ENCODE results near the gene ANAPC2. TPM values are rescaled to one million over a fixed set of nuclear protein-coding genes. Genes with fewer than 3 reads are reported as not detected.

ANAPC2 gene
- total RNA-seq (100 to 1,000 TPM; 116 to 125 TPM), polyA plus RNA-seq (1 to 10 TPM; 3.2 to 5.7 TPM)

GRCh38 chr9:137188490-137189296 lies at the start of gene ANAPC2, which contains the start of gene SSNA1:
Gene ANAPC2, minus strand, starts transcription at chr9:137188560. Its CDS starts 28 bp downstream, at chr9:137188532.
Gene SSNA1, plus strand, starts transcription at chr9:137188676. Its CDS starts 51 bp downstream, at chr9:137188727.
- Mint-ChIP-seq H3K4me1 (peaks cover 22 to 62% (median 33%) of the 10 kb centered on the region in 4 donors), H3K4me3 (peak within 1 kb of the TSS; percentile 91 to 97 (median 94)), H3K27ac (peak within 1 kb of the TSS; percentile 91 to 98 (median 96)), H3K27me3 (no peaks in the 10 kb centered on the region), H3K36me3 (peaks cover 6 to 22% of the 10 kb centered on the region in 2 donors), H3K9me3 (peaks cover 0 to 5% (median 0%) of the 10 kb centered on the region in 8 donors)
- CTCF ChIA-PET (ENCODE audit: partially characterized antibody) = interaction anchor here (0.7 to 3.8 kb wide), 16 partner anchors 9 to 93 kb away, joined by 3 to 15 read pairs (median 3); partner anchors contain the start of genes NELFB, RNF224 and TPRN
- POLR2A ChIA-PET (ENCODE audit: partially characterized antibody) = interaction anchor here (0.8 to 8.9 kb wide), 22 partner anchors 12 to 655 kb away, joined by 3 to 169 read pairs (median 6); partner anchors contain the start of genes CYSRT1, EXD3, MAN1B1 and NDOR1
- DNase-seq = peak; percentile 84 to 96 (median 92)
- Histone ChIP-seq H3K27ac (ENCODE audit: low read depth, low read length) (peak within 1 kb of the TSS; percentile 96), H3K27me3 (ENCODE audit: insufficient read depth, low read length) (no peaks in the 10 kb centered on the region), H3K4me1 (ENCODE audit: insufficient read depth, low read length) (peaks cover 41% of the 10 kb centered on the region), H3K36me3 (ENCODE audit: insufficient read depth, low read length) (peaks cover 20% of the 10 kb centered on the region), H3K9me3 (ENCODE audit: control insufficient read depth in 1 of 2, low read length in 2 of 2) (no peaks in the 10 kb centered on the region), H3K4me3 (ENCODE audit: low read length in 2 of 2) (peak within 1 kb of the TSS; percentile 81 to 90)
- intact Hi-C loops (cut with micrococcal nuclease) = loop anchor here (1.0 to 2.0 kb wide), 6 partner anchors 12 to 102 kb away; partner anchors contain the start of genes MAN1B1, NDOR1, TMEM203 and TPRN

GRCh38 chr9:137236936-137237421 lies 48.6 kb upstream of the ANAPC2 start:
- POLR2A ChIA-PET (ENCODE audit: partially characterized antibody) = interaction anchor here (0.9 to 10.3 kb wide), 9 partner anchors 10 to 190 kb away, joined by 3 to 260 read pairs (median 5); partner anchors contain the start of genes ANAPC2, CYSRT1, DPP7 and MAN1B1
- Histone ChIP-seq H3K9me3 (ENCODE audit: control insufficient read depth in 1 of 2, low read length in 2 of 2) (no peaks in the 10 kb centered on the region), H3K27me3 (ENCODE audit: insufficient read depth, low read length) (no peaks in the 10 kb centered on the region), H3K27ac (ENCODE audit: low read depth, low read length) (no peak overlapping the region), H3K4me1 (ENCODE audit: insufficient read depth, low read length) (peaks cover 28% of the 10 kb centered on the region), H3K4me3 (ENCODE audit: low read length in 2 of 2) (no peak overlapping the region), H3K36me3 (ENCODE audit: insufficient read depth, low read length) (peaks cover under 1% of the 10 kb centered on the region)
- no peak for DNase-seq
- H3K4me3 Mint-ChIP-seq = no peak overlapping the region
- H3K4me1 Mint-ChIP-seq = peaks cover 0 to 19% (median 8%) of the 10 kb centered on the region in 4 donors
- intact Hi-C loops (cut with micrococcal nuclease) = loop anchor here (1.0 kb wide), 3 partner anchors 14 to 119 kb away; no protein-coding TSS in a partner anchor
- peaks cover 2 to 7% of the 10 kb centered on the region in 2 donors for H3K27me3 Mint-ChIP-seq
- H3K27ac Mint-ChIP-seq = no peak overlapping the region
- H3K9me3 Mint-ChIP-seq = peaks cover 0 to 5% (median 0%) of the 10 kb centered on the region in 8 donors
- H3K36me3 Mint-ChIP-seq = peaks cover 0 to 6% of the 10 kb centered on the region in 2 donors
- CTCF ChIA-PET (ENCODE audit: partially characterized antibody) = interaction anchor here (0.7 to 2.7 kb wide), 29 partner anchors 8 to 190 kb away, joined by 3 to 15 read pairs (median 5); partner anchors contain the start of genes ANAPC2, DPP7, MAN1B1 and NELFB

- Histone ChIP-seq H3K4me1 (ENCODE audit: insufficient read depth, low read length) (peaks cover 25% of the 10 kb centered on the region), H3K27ac (ENCODE audit: low read depth, low read length) (no peak overlapping the region), H3K9me3 (ENCODE audit: control insufficient read depth in 1 of 2, low read length in 2 of 2) (no peaks in the 10 kb centered on the region), H3K27me3 (ENCODE audit: insufficient read depth, low read length) (no peaks in the 10 kb centered on the region), H3K4me3 (ENCODE audit: low read length in 2 of 2) (no peak overlapping the region), H3K36me3 (ENCODE audit: insufficient read depth, low read length) (no peaks in the 10 kb centered on the region)
- peaks cover 0 to 5% (median 0%) of the 10 kb centered on the region in 8 donors for H3K9me3 Mint-ChIP-seq
- peaks cover 2 to 7% of the 10 kb centered on the region in 2 donors for H3K27me3 Mint-ChIP-seq
- DNase-seq = peak; percentile 84 to 87 (median 86)
- peaks cover 0 to 6% of the 10 kb centered on the region in 2 donors for H3K36me3 Mint-ChIP-seq
- peaks cover 0 to 19% (median 8%) of the 10 kb centered on the region in 4 donors for H3K4me1 Mint-ChIP-seq
- intact Hi-C loops (cut with micrococcal nuclease) = loop anchor here (1.0 kb wide), 3 partner anchors 13 to 118 kb away; no protein-coding TSS in a partner anchor
- ChIA-PET CTCF (ENCODE audit: partially characterized antibody) (interaction anchor here (0.7 to 2.7 kb wide), 29 partner anchors 9 to 189 kb away, joined by 3 to 15 read pairs (median 5); partner anchors contain the start of genes ANAPC2, DPP7, MAN1B1 and NELFB), POLR2A (ENCODE audit: partially characterized antibody) (interaction anchor here (0.6 to 10.3 kb wide), 10 partner anchors 12 to 285 kb away, joined by 3 to 260 read pairs (median 5); partner anchors contain the start of genes ANAPC2, CYSRT1, DPP7 and MAN1B1)
- peak overlapping the region in 1 of 7 donors; percentile 40 for H3K27ac Mint-ChIP-seq
- H3K4me3 Mint-ChIP-seq = no peak overlapping the region
Observed at GRCh38 chr9:137236238-137236935, 48.0 kb upstream of the ANAPC2 start.

GRCh38 chr9:137235424-137236237 lies 47.3 kb upstream of the ANAPC2 start:
- DNase-seq = no peak
- Histone ChIP-seq H3K9me3 (ENCODE audit: control insufficient read depth in 1 of 2, low read length in 2 of 2) (no peaks in the 10 kb centered on the region), H3K27ac (ENCODE audit: low read depth, low read length) (no peak overlapping the region), H3K4me3 (ENCODE audit: low read length in 2 of 2) (no peak overlapping the region), H3K27me3 (ENCODE audit: insufficient read depth, low read length) (no peaks in the 10 kb centered on the region), H3K4me1 (ENCODE audit: insufficient read depth, low read length) (peaks cover 25% of the 10 kb centered on the region), H3K36me3 (ENCODE audit: insufficient read depth, low read length) (no peaks in the 10 kb centered on the region)
- ChIA-PET CTCF (ENCODE audit: partially characterized antibody) (interaction anchor here (0.8 to 2.7 kb wide), 14 partner anchors 12 to 458 kb away, joined by 3 to 15 read pairs (median 6); partner anchors contain the start of genes ANAPC2, RNF208 and SSNA1), POLR2A (ENCODE audit: partially characterized antibody) (interaction anchor here (0.6 to 10.3 kb wide), 7 partner anchors 12 to 285 kb away, joined by 3 to 260 read pairs (median 7); partner anchors contain the start of genes ANAPC2, CYSRT1, MAN1B1 and NELFB)
- H3K27me3 Mint-ChIP-seq = peaks cover 0 to 7% of the 10 kb centered on the region in 2 donors
- H3K36me3 Mint-ChIP-seq = peaks cover 0 to 1% of the 10 kb centered on the region in 2 donors
- intact Hi-C loops (cut with micrococcal nuclease) = loop anchor here (1.0 kb wide), 3 partner anchors 12 to 117 kb away; no protein-coding TSS in a partner anchor
- no peak overlapping the region for H3K4me3 Mint-ChIP-seq
- H3K4me1 Mint-ChIP-seq = peaks cover 0 to 19% (median 4%) of the 10 kb centered on the region in 4 donors
- H3K9me3 Mint-ChIP-seq = no peaks in the 10 kb centered on the region
- no peak overlapping the region for H3K27ac Mint-ChIP-seq

- Mint-ChIP-seq H3K27me3 (peaks cover 0 to 9% of the 10 kb centered on the region in 2 donors), H3K27ac (no peak overlapping the region), H3K36me3 (peaks cover 0 to 1% of the 10 kb centered on the region in 2 donors), H3K4me3 (peak overlapping the region in 1 of 8 donors; percentile 30), H3K9me3 (no peaks in the 10 kb centered on the region), H3K4me1 (peaks cover 0 to 16% (median 4%) of the 10 kb centered on the region in 4 donors)
- H3K27ac ChIP-seq (ENCODE audit: low read depth, low read length) = no peak overlapping the region
- POLR2A ChIA-PET (ENCODE audit: partially characterized antibody) = interaction anchor here (3.0 kb wide), 1 partner anchor 11 kb away, joined by 31 read pairs; the partner anchor contains the start of genes CYSRT1 and RNF208
- DNase-seq = no peak
- H3K4me1 ChIP-seq (ENCODE audit: insufficient read depth, low read length) = peaks cover 24% of the 10 kb centered on the region
- intact Hi-C loops (cut with micrococcal nuclease) = no loop called here
- no peaks in the 10 kb centered on the region for H3K36me3 ChIP-seq (ENCODE audit: insufficient read depth, low read length)
- CTCF ChIA-PET (ENCODE audit: partially characterized antibody) = interaction anchor here (0.8 to 1.1 kb wide), 3 partner anchors 11 to 457 kb away, joined by 3 to 4 read pairs (median 3); no protein-coding TSS in a partner anchor
- H3K9me3 ChIP-seq (ENCODE audit: control insufficient read depth in 1 of 2, low read length in 2 of 2) = no peaks in the 10 kb centered on the region
- H3K4me3 ChIP-seq (ENCODE audit: low read length in 2 of 2) = no peak overlapping the region
- no peaks in the 10 kb centered on the region for H3K27me3 ChIP-seq (ENCODE audit: insufficient read depth, low read length)
Observed at GRCh38 chr9:137234758-137235423, 46.5 kb upstream of the ANAPC2 start.
